Activated T-cell treated with anti-CD3 and anti-CD28 coated beads for 24 hours (primary cell): ENCODE measurements around the gene CPXM2.
"Not testable (repeated sequence)": the region's sequence is repeated elsewhere in the genome, so short reads cannot be mapped to it uniquely, and the experiment has no call there.

Experiments used
- DNase-seq: peaks from one replicate; pipeline ENCODE4 v3.0.0-alpha.2; 2020; ENCODE audit warnings: low read depth

The CPXM2 gene

DNA sequence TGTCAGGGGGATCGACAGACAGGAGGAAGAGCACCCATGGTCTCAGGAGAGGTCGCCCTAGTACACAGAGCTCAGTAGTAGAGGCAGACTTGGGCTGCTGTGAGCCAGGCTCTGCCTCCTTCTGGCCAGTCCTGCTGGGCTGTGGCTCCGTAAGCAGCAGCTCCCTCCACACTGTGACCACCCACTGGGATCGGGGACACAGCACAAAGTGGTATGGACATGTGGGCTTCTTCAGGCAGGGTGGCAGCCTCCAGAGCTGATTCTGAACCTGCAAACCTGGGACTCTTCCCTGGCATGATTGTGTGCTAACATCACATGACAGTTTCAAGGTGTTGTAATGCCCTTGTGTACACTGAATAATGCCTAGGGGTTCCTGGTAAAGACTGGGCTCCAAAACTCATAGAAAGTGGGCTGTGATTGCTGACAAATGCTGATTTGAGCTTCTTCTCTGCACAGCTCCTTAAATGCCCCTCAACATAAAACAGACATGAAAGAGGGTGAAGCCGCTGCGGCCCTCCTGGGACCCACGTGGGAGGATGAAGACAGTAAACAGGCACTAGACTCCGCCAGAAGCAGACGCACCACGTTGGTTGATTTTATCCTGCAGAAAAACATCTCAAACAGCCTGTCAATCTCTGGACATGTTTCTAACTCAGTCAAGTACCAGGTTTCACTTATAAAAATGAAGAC, 148.7 kb downstream of the CPXM2 start:
- DNase-seq, result no peak

GRCh38 chr10:123741711-123742110, 149.9 kb downstream of the CPXM2 start:
- DNase-seq, result no peak

DNA sequence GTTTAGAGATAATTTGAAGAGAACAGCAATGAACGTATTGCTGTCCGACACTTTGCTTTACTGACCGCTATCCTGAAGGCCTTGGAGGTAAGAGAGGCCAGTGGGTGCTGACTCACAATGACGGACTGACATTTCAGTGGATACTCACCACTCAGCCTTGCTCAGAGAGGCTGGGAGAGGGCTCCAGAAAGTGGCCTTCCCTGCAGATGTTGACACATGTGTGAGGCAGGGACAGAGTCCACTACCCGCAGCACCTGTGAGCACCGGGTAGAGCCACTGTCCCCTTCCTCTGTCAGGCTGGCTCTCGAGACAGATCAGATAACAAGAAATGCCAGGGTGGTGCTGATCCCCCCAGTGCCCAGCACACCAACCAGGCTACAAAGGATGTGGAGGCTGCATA, 150.5 kb downstream of the CPXM2 start:
- no peak for DNase-seq

DNA sequence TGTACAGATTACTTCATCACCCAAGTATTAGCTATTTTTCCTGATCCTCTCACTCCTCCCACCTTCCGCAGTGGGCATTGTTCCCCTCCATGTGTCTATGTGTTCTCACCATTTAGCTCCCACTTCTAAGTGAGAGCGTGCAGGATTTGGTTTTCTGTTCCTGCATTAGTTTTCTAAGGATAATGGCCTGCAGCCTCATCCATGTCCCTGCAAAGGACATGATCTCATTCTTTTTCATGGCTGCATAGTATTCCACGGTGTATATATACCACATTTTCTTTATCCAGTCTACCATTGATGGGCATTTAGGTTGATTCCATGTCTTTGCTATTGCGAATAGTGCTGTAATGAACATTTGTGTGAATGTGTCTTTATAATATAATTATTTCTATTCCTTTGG, 154.7 kb downstream of the CPXM2 start:
- DNase-seq, result not testable (repeated sequence)

DNA sequence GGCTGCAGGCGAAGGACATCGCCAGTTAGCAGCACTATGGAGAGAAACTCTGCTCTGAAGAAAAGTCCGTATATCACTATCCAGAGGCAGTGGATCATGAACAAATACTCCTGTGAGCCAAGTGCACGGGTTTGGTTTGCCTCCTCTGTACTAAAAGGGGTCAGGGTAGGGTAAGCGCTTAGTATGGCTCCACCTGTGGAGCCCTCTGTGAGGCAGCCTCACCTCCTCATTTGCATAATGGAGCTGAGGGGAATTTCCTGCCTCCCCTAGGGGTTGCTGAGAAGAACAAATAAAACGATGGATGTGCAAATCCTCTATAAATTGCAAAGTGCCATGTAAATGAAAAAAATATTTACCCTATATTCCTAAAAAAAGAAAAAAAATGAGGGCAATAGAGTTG, 162.1 kb downstream of the CPXM2 start:
- DNase-seq, result no peak

DNA sequence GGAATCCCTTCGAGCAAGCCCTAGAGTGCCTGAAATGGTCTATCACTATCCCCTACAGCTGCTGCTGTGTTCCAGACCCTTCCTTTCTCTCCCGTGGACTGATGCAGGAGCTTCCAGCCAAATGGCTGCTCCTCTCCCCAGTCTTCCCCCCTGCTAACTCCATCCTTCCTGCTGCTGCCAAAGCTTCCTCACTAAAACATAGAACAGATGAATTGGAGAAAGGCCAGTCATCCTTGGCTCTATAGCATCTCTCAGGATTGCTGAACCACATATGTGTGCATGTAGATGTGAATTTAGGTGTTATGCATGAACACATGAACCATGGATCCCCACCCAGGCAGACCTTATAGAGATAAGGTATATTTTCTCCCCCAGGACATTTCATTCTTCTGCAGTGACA, 164.8 kb downstream of the CPXM2 start:
- DNase-seq, result no peak

GRCh38 chr10:123726381-123726780, 165.2 kb downstream of the CPXM2 start:
- no peak for DNase-seq

GRCh38 chr10:123724747-123725146, 166.9 kb downstream of the CPXM2 start:
- no peak for DNase-seq

DNA sequence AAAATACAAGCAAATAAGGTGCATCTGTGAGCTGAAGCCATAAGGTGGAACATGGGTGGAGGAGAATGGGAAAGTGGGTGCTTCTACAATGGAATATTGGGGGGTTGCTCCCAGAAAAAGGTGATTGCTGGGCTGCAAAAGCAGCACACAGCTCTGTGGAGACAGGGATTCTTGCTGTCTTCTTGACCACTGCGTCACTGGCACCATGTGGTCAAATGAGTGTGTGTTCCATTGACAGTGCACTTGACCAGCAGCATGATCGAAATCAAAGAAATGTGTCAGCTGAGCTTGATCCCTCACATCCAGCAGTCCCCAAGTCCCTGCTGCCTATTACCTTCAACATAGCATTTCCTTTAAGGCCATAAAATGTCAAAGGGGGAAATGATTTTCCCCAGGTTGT, 169.3 kb downstream of the CPXM2 start:
- DNase-seq, result no peak

- DNase-seq, result no peak
Measured at GRCh38 chr10:123721441-123722049, 170.1 kb downstream of the CPXM2 start.

DNA sequence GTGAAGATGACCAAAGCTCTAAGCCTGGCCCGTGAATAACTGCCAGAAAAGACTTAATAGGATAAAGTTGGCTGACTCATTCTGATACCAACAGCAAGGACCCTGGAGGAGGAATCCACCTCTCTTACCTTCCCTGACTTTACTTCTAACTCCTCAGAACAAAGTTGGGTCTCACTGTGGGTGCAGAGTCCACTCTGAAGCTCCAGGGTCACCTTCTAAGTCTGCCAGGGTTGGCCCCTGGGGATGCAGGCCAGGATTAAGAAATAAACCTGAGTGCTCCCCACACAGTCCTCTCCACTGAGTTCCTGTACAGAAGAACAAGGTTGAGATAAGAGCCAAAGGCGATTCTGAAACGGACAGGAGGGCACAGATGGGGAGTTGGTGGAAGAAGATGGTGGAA, 171.1 kb downstream of the CPXM2 start:
- no peak for DNase-seq

DNA sequence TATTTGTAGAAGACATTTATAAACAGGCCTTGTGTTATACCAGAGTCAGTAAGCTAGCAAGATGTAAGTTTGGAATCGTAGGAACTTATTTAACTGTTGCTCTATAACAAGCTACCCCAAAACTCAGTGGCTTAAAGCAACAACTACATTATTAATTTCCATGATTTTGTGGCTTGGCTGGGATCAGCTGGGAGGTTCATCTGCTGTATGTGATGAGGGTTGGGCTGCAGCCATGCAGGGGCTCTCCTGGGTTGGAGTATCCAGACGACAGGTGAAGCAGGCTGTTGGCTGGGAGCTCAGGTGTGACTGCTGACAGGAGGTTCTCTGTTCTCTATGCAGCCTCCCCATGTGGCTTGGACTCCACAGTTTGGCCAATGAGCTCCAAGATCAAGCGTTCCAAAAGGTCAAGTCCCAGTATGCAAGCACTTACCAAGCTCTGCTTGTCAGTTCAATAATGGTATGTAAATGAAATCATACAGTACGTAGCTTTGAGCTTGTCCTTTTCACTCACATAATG, 173.0 kb downstream of the CPXM2 start:
- no peak for DNase-seq

- DNase-seq, result no peak
Measured at GRCh38 chr10:123717336-123717735, 174.3 kb downstream of the CPXM2 start.

DNA sequence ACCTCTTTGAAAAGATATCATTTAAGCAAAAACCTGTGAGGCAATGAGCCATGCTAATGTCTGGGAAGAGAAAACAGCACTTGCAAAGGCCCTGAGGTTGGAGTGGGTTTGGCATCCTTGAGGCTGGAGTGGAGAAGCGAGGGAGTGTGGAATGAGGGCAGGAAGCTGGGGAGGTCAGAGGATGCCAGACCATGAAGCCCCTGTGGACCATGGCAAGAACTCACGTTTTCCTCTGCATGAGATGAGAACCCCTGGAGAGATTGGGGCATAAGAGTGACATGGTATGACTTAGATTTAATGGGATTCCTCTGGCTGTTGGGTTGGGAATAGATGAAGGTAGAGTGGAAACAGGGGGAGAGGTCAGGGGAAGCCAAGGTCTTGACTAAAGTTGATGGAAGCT, 176.1 kb downstream of the CPXM2 start:
- DNase-seq, result no peak

DNA sequence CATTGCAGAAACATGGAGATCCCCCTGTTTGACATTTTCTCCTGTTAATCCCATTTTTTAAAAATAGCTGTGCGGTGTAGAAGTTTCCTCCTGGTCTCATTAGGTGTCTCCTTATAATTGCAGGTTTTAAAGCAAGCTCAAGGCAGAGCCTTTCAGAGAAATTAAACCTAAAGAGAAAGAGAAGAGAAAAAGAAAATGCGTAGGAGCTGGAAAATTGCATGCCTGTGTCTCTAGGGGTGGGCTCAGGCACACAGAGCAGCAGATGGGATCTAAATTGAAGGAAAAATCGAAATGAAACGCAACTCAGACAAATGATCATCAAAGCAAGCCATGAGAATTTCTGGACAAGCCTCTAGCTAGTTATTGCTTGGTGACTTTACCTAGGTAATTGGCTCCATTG, 185.4 kb downstream of the CPXM2 start:
- DNase-seq, result no peak

DNA sequence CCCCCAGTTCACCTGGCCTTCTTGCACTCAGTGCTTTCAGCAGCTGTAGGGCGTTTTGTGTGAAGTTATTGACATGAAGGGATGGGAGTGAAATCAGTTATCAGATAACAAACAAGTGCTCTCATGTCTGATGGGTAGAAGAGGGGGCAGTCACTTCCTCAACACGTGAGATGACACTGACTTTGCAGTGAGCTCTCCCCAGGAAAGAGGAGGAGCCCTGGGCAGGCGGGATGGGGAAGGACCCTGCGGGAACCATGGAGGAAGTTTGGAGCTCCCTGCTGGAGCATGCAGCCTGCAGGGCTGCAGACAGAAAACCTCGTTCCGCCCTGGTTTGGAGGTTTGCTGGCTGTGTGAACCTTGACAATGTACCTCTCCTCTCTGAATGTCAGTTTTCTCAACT, 186.8 kb downstream of the CPXM2 start:
- no peak for DNase-seq

DNA sequence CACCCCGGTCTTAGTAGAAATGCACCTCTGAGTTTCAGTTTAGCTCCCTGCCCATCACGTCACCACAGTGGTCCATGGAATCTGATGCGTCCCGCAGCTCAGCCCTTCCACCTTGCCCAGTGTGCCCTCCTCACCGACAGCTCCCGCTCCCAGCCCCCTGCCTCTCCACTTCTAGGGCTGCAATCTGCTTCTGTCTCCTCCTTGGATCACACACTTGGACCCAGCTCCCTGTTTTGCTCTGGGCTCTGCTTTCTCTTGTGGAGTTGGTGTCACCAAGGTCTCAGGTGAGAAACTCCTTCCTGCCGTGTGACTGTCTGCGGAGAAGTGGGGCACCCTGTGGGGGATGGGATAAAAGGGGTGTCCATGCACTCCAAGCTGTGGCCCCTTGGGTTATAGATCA, 187.5 kb downstream of the CPXM2 start:
- no peak for DNase-seq

GRCh38 chr10:123703195-123703790, 188.3 kb downstream of the CPXM2 start:
- no peak for DNase-seq
